SK-N-SH treated with all-trans-retinoic acid at 6 μM for 48 hours (cell line): ENCODE results near the gene XBP1.

Experiments
- CREB5 ChIP-seq: fragments of 250-450 bp; sonication (Bioruptor Pico); IDR thresholded peaks from 2 replicates; pipeline ENCODE4 v1.5.1; 2020; ENCODE audit warnings: low read depth, mild to moderate bottlenecking, moderate library complexity
- CSRNP3 ChIP-seq: fragments of 250-450 bp; sonication (Bioruptor Pico); IDR thresholded peaks from 2 replicates; pipeline ENCODE4 v1.5.1; 2021; ENCODE audit warnings: mild to moderate bottlenecking, moderate library complexity
- GLIS3 ChIP-seq: fragments of 250-450 bp; sonication (Bioruptor Pico); IDR thresholded peaks from 2 replicates; pipeline ENCODE4 v1.5.0; 2020; ENCODE audit warnings: mild to moderate bottlenecking, moderate library complexity
- ISL1 ChIP-seq: fragments of 250-450 bp; sonication (Bioruptor Pico); IDR thresholded peaks from 2 replicates; pipeline ENCODE4 v2.1.2; 2022; ENCODE audit warnings: mild to moderate bottlenecking, moderate library complexity
- OSR1 ChIP-seq: fragments of 250-450 bp; sonication (Bioruptor Pico); IDR thresholded peaks from 2 replicates; pipeline ENCODE4 v1.8.0; 2022; ENCODE audit warnings: moderate library complexity, mild to moderate bottlenecking, inconsistent platforms
- PATZ1 ChIP-seq: fragments of 250-450 bp; sonication (Bioruptor Pico); IDR thresholded peaks from 2 replicates; pipeline ENCODE4 v1.8.0; 2020; ENCODE audit warnings: mild to moderate bottlenecking, moderate library complexity, borderline replicate concordance
- RARB ChIP-seq: fragments of 250-450 bp; sonication (Bioruptor Pico); IDR thresholded peaks from 2 replicates; pipeline ENCODE4 v1.8.0; 2021; ENCODE audit warnings: mild to moderate bottlenecking, moderate library complexity
- SNAI2 ChIP-seq: fragments of 250-450 bp; sonication (Bioruptor Pico); IDR thresholded peaks from 2 replicates; pipeline ENCODE4 v1.5.0; 2020; ENCODE audit warnings: mild to moderate bottlenecking, moderate library complexity
- TCF4 ChIP-seq: fragments of 250-450 bp; sonication (Bioruptor Pico); IDR thresholded peaks from 2 replicates; pipeline ENCODE4 v1.8.0; 2021; ENCODE audit warnings: mild to moderate bottlenecking, moderate library complexity, borderline replicate concordance
- ZFP3 ChIP-seq: fragments of 250-450 bp; sonication (Bioruptor Pico); IDR thresholded peaks from 2 replicates; pipeline ENCODE4 v1.5.0; 2020; ENCODE audit warnings: mild to moderate bottlenecking, moderate library complexity
- ZFP30 ChIP-seq: fragments of 450-650 bp; formaldehyde crosslinking; IDR thresholded peaks from 2 replicates; pipeline ENCODE4 v1.5.0; 2022; ENCODE audit warnings: mild to moderate bottlenecking, moderate library complexity

GRCh38 chr22:28843633-28844032 lies 43.3 kb upstream of the XBP1 start:
- TF ChIP-seq CREB5 (CRISPR knock-in tag): no peak
- no peak for TF ChIP-seq RARB (CRISPR knock-in tag)
- TF ChIP-seq ZFP3 (CRISPR knock-in tag): no peak
- no peak for TF ChIP-seq ZFP30 (CRISPR knock-in tag)
- no peak for TF ChIP-seq PATZ1 (CRISPR knock-in tag)
- no peak for TF ChIP-seq GLIS3
- no peak for TF ChIP-seq ISL1 (CRISPR knock-in tag)
- TF ChIP-seq CSRNP3 (CRISPR knock-in tag): no peak
- no peak for TF ChIP-seq TCF4 (CRISPR knock-in tag)
- TF ChIP-seq OSR1 (CRISPR knock-in tag): no peak
- TF ChIP-seq SNAI2: no peak
